Mucosa of descending colon (tissue), 3 donors: Measurements from ENCODE around the gene RPSA. TPM values are rescaled to one million over a fixed set of nuclear protein-coding genes. Genes with fewer than 3 reads are reported as not detected.

ENCODE experiments used
- ATAC-seq: fragments of 200-7000 bp; cut with Tn5 transposase; one replicate; pipeline ENCODE4 v1.9.1; 2020; ENCODE audit warnings: mild to moderate bottlenecking, moderate library complexity
- DNase-seq, 3 donors: peaks; one replicate each; pipeline ENCODE4 v3.0.0-alpha.2; 2020
- H3K36me3 ChIP-seq: fragments of 200-600 bp; one replicate; pipeline ENCODE4 v1.8.0; 2021; ENCODE audit warnings: low read depth, mild to moderate bottlenecking
- H3K4me1 ChIP-seq: fragments of 200-600 bp; one replicate; pipeline ENCODE4 v1.8.0; 2021; ENCODE audit warnings: low read depth, mild to moderate bottlenecking
- H3K4me3 ChIP-seq: fragments of 200-600 bp; one replicate; pipeline ENCODE4 v1.8.0; 2021; ENCODE audit warnings: mild to moderate bottlenecking
- H3K9me3 ChIP-seq: fragments of 200-600 bp; one replicate; pipeline ENCODE4 v1.8.0; 2021; ENCODE audit warnings: mild to moderate bottlenecking
- CTCF ChIP-seq: fragments of 200-600 bp; IDR thresholded peaks from one replicate; pipeline ENCODE4 v1.8.0; 2022; ENCODE audit warnings: antibody characterized with exemption, mild to moderate bottlenecking
- intact Hi-C, 2 donors: fragments of 100-400 bp; cut with DNase I in 1 of 2; cut with micrococcal nuclease in 1 of 2; formaldehyde crosslinking; loops; one replicate each; pipeline versions ENCODE4 v1.11.0 to v1.11.1; 2022; cut with DNase I, micrococcal nuclease
- total RNA-seq, 3 donors: library from RNA; stranded (reverse); fragmentation: NEBNext Ultra II Directional in 2 of 3; extraction: Animal tissue kit (Norgen Biotek cat#: 25700) in 2 of 3; gene quantifications; one replicate each; pipeline versions ENCODE4 v1.2.1 to v1.2.4, GENCODE V29; 2021 to 2023
- donor health status: DM: no; HTN: no; CAD: no; lungs with moderate emphysema.
- donor health status: DM: no; HTN: no; CAD: no.
- donor health status: DM: no; HTN: yes; CAD: no.

Gene RPSA
- total RNA-seq, 3 donors from 2014 or later, result 692 to 1,050 (median 908) TPM

- intact Hi-C loops, result no loop called here
- DNase-seq (no peak), ATAC-seq (peak; percentile 32)
- peaks cover 5% of the 10 kb centered on the region for H3K36me3 ChIP-seq
- H3K4me3 ChIP-seq, result peak overlapping the region; percentile 66
- no peaks in the 10 kb centered on the region for H3K9me3 ChIP-seq
- peaks cover 17% of the 10 kb centered on the region for H3K4me1 ChIP-seq
- no peak for TF ChIP-seq CTCF
Observed at GRCh38 chr3:39407259-39407629, 724 bp downstream of the RPSA start.

- no peak overlapping the region for H3K4me3 ChIP-seq
- no peak for TF ChIP-seq CTCF
- intact Hi-C loops, result no loop called here
- peaks cover 5% of the 10 kb centered on the region for H3K36me3 ChIP-seq
- H3K9me3 ChIP-seq, result no peaks in the 10 kb centered on the region
- DNase-seq (no peak), ATAC-seq (no peak)
- peaks cover 17% of the 10 kb centered on the region for H3K4me1 ChIP-seq
Observed at GRCh38 chr3:39407773-39408492, 1.4 kb downstream of the RPSA start.

DNA sequence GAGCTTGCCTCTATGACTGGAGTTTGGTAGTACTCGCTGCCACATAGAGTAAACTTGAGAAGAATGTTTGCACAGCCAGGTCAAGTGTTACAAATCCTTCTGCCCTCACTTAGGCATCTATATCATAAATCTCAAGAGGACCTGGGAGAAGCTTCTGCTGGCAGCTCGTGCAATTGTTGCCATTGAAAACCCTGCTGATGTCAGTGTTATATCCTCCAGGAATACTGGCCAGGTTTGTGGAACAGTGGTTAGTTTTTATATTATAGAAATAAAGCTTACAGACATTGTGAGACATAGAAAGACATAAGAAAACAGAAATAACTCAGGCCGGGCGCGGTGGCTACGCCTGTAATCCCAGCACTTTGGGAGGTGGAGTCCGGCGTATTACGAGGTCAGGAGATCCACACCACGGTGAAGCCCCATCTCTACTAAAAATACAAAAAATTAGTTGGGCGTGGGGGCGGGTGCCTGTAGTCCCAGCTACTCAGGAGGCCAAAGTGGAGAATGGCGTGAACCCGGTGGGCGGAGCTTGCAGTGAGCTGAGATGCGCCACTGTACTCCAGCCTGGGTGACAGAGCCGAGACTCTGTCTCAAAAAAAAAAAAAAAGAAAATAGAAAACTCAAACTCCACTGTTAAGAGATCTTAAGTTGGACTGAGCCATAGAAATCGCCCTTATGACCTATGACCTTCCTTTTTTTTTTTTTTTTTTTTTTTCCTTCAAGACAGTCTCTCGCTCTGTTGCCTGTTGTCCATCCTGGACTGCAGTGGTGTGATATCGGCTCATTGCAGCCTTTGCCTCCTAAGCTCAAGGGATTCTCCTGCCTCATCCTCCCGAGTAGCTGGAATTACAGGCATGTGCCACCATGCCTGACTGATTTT lies 2.2 kb downstream of the RPSA start:
- H3K9me3 ChIP-seq, result no peaks in the 10 kb centered on the region
- no peak overlapping the region for H3K4me3 ChIP-seq
- no peak for ATAC-seq
- intact Hi-C loops, result no loop called here
- no peak for DNase-seq
- TF ChIP-seq CTCF, result no peak
- H3K4me1 ChIP-seq, result peaks cover 19% of the 10 kb centered on the region
- peaks cover 5% of the 10 kb centered on the region for H3K36me3 ChIP-seq

DNA sequence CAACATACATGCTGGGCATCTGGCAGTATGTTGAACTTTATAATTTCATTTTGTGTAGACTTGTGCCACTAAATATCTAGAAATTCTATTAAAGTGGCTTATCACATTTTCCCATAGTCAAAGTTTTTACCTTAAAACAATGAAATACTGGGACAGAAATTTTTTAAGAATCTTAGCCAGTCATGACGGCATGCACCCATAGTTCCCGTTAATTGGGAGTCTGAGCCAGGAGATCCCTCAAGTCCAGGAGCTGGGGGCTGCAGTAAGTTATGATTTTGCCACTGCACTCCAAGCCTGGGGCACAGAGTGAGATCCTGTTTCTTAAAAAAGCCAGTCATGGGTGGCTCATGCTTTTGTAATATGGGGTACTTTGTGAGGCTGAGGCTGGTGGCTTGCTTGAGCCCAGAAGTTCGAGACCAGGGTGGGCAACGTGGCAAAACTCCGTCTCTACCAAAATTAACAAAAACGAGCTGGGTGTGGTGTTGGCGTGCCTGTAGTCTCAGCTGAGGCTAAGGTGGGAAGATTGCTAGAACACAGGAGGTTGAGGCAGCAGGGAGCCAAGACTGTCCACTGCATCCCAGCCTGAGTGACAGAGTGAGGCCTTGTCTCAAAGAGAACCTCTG lies 3.1 kb downstream of the RPSA start:
- Histone ChIP-seq H3K4me3 (no peak overlapping the region), H3K9me3 (no peaks in the 10 kb centered on the region), H3K36me3 (peaks cover 5% of the 10 kb centered on the region), H3K4me1 (peaks cover 27% of the 10 kb centered on the region)
- DNase-seq, result no peak
- no peak for TF ChIP-seq CTCF
- intact Hi-C loops, result no loop called here
- no peak for ATAC-seq

- ATAC-seq (no peak), DNase-seq (no peak)
- H3K9me3 ChIP-seq, result no peaks in the 10 kb centered on the region
- TF ChIP-seq CTCF, result no peak
- intact Hi-C loops, result no loop called here
- H3K4me1 ChIP-seq, result peaks cover 27% of the 10 kb centered on the region
- H3K36me3 ChIP-seq, result peaks cover 5% of the 10 kb centered on the region
- no peak overlapping the region for H3K4me3 ChIP-seq
Observed at GRCh38 chr3:39410893-39411292, 4.4 kb downstream of the RPSA start.
